ENCODE data around the gene DUSP18. TPM values are rescaled to one million over a fixed set of nuclear protein-coding genes. Genes with fewer than 3 reads are reported as not detected.

DUSP18 gene
- total RNA-seq, 1 donor from 2014 or later: 8.6 TPM

DNA sequence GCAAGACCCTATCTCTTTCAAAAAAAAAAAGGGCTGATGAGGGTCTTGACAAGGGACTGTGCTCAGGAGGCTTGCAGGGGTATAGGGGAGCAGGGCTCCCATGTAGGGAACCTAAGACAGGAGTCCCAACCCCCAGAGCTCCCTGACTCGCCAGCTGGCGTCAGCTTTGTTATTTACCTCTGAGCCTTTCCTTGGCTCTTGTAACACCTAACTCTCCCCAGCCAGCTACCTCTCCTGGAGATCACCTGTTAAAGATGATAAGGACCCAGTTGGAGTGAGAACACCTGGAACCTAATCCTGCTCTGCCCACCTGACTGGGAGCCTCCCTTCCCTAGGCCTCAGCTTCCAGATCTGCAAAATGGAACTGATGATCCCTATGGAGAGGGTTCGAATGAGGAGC, 18.9 kb downstream of the DUSP18 start:
- Histone ChIP-seq H3K4me2 (ENCODE audit: low read length) (peak overlapping the region; percentile 15), H3K36me3 (ENCODE audit: insufficient read depth, low read length) (no peaks in the 10 kb centered on the region), H2AFZ (ENCODE audit: low read depth, low read length) (no peak overlapping the region), H3K27ac (ENCODE audit: low read depth, low read length) (peak overlapping the region; percentile 19), H3K9me3 (ENCODE audit: insufficient read depth, low read depth, low read length) (no peaks in the 10 kb centered on the region), H3K9ac (ENCODE audit: low read length) (no peak overlapping the region), H3K27me3 (ENCODE audit: insufficient read depth, low read length) (no peaks in the 10 kb centered on the region), H3K4me3 (ENCODE audit: insufficient read depth, low read depth, low read length) (no peak overlapping the region), H3K4me1 (ENCODE audit: insufficient read depth, low read length) (peaks cover 10% of the 10 kb centered on the region), H3K79me2 (ENCODE audit: insufficient read depth, low read length) (peaks cover 8% of the 10 kb centered on the region), H4K20me1 (ENCODE audit: insufficient read depth, low read length) (peaks cover under 1% of the 10 kb centered on the region)
- Mint-ChIP-seq H3K27me3 (ENCODE audit: low read depth, unreplicated experiment) (no peaks in the 10 kb centered on the region), H3K36me3 (ENCODE audit: low read depth, unreplicated experiment) (peaks cover 6% of the 10 kb centered on the region), H3K27ac (ENCODE audit: unreplicated experiment) (no peak overlapping the region), H3K4me1 (ENCODE audit: low read depth, unreplicated experiment) (no peaks in the 10 kb centered on the region), H3K9me3 (ENCODE audit: unreplicated experiment) (no peaks in the 10 kb centered on the region), H3K4me3 (ENCODE audit: unreplicated experiment) (no peak overlapping the region)
- FAIRE-seq (no peak), DNase-seq (ENCODE audit: low read depth) (no peak)
- TF ChIP-seq EZH2 (IDR thresholded peaks at IDR 0.05; ENCODE audit: insufficient read depth, low read length): no peak
- TF ChIP-seq, protein P1, sequence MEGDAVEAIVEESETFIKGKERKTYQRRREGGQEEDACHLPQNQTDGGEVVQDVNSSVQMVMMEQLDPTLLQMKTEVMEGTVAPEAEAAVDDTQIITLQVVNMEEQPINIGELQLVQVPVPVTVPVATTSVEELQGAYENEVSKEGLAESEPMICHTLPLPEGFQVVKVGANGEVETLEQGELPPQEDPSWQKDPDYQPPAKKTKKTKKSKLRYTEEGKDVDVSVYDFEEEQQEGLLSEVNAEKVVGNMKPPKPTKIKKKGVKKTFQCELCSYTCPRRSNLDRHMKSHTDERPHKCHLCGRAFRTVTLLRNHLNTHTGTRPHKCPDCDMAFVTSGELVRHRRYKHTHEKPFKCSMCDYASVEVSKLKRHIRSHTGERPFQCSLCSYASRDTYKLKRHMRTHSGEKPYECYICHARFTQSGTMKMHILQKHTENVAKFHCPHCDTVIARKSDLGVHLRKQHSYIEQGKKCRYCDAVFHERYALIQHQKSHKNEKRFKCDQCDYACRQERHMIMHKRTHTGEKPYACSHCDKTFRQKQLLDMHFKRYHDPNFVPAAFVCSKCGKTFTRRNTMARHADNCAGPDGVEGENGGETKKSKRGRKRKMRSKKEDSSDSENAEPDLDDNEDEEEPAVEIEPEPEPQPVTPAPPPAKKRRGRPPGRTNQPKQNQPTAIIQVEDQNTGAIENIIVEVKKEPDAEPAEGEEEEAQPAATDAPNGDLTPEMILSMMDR (IDR thresholded peaks at IDR 0.05; ENCODE audit: insufficient read depth, low read depth, low read length): no peak

DNA sequence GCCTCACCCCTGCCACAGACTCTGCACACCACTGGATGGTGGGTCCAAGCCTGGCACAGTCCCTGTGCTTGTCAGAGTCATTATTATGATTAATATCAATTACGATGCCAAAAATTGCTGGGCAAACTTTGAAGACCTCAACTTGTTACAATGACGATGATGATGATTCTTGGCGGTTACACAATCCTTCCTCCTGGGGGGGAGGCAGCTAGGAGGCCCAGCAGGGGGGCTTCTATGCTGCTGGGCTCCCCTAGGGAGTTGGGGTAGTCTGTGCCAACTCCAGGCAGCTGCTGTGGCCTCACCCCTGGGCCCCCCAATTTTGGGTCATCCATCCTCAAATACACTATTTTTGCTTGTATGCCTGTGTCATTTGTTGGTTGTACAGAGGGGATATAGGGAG, 20.1 kb downstream of the DUSP18 start:
- H3K4me1 Mint-ChIP-seq (ENCODE audit: low read depth, unreplicated experiment): no peaks in the 10 kb centered on the region
- no peaks in the 10 kb centered on the region for H3K9me3 ChIP-seq (ENCODE audit: insufficient read depth, low read depth, low read length)
- TF ChIP-seq EZH2 (IDR thresholded peaks at IDR 0.05; ENCODE audit: insufficient read depth, low read length): no peak
- TF ChIP-seq, protein P1 (IDR thresholded peaks at IDR 0.05; ENCODE audit: insufficient read depth, low read depth, low read length): no peak
- H3K79me2 ChIP-seq (ENCODE audit: insufficient read depth, low read length): peaks cover 17% of the 10 kb centered on the region
- H3K4me3 ChIP-seq (ENCODE audit: insufficient read depth, low read depth, low read length): no peak overlapping the region
- no peak overlapping the region for H3K4me3 Mint-ChIP-seq (ENCODE audit: unreplicated experiment)
- H2AFZ ChIP-seq (ENCODE audit: low read depth, low read length): no peak overlapping the region
- no peaks in the 10 kb centered on the region for H3K9me3 Mint-ChIP-seq (ENCODE audit: unreplicated experiment)
- no peaks in the 10 kb centered on the region for H3K27me3 ChIP-seq (ENCODE audit: insufficient read depth, low read length)
- DNase-seq (ENCODE audit: low read depth): no peak
- peaks cover 14% of the 10 kb centered on the region for H3K4me1 ChIP-seq (ENCODE audit: insufficient read depth, low read length)
- peaks cover 8% of the 10 kb centered on the region for H4K20me1 ChIP-seq (ENCODE audit: insufficient read depth, low read length)
- no peak overlapping the region for H3K27ac ChIP-seq (ENCODE audit: low read depth, low read length)
- peaks cover 6% of the 10 kb centered on the region for H3K36me3 Mint-ChIP-seq (ENCODE audit: low read depth, unreplicated experiment)
- no peak for FAIRE-seq
- no peak overlapping the region for H3K9ac ChIP-seq (ENCODE audit: low read length)
- H3K36me3 ChIP-seq (ENCODE audit: insufficient read depth, low read length): no peaks in the 10 kb centered on the region
- H3K4me2 ChIP-seq (ENCODE audit: low read length): no peak overlapping the region
- H3K27me3 Mint-ChIP-seq (ENCODE audit: low read depth, unreplicated experiment): peaks cover 2% of the 10 kb centered on the region
- no peak overlapping the region for H3K27ac Mint-ChIP-seq (ENCODE audit: unreplicated experiment)

DNA sequence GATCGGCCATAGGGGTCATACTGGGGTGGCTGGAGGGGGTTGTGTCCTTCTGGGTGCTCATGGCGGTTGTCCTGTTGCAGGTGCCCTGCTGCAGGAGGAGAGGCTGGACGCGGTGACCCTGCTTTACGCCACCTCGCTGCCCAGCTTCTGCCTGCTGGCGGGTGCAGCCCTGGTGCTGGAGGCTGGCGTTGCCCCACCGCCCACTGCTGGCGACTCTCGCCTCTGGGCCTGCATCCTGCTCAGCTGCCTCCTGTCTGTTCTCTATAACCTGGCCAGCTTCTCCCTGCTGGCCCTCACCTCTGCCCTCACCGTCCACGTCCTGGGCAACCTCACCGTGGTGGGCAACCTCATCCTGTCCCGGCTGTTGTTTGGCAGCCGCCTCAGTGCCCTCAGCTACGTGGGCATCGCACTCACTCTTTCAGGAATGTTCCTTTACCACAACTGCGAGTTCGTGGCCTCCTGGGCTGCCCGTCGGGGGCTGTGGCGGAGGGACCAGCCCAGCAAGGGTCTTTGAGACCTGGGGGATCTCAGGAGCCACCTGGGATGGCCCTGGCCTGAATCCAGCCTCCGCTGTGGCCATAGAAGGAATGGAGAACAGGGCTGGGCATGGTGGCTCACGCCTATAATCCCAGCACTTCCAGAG, 21.0 kb downstream of the DUSP18 start:
- DNase-seq (ENCODE audit: low read depth): no peak
- TF ChIP-seq, protein P1 (IDR thresholded peaks at IDR 0.05; ENCODE audit: insufficient read depth, low read depth, low read length): no peak
- TF ChIP-seq EZH2 (IDR thresholded peaks at IDR 0.05; ENCODE audit: insufficient read depth, low read length): no peak
- peaks cover 4% of the 10 kb centered on the region for H3K27me3 Mint-ChIP-seq (ENCODE audit: low read depth, unreplicated experiment)
- no peak overlapping the region for H3K4me2 ChIP-seq (ENCODE audit: low read length)
- H3K4me1 ChIP-seq (ENCODE audit: insufficient read depth, low read length): peaks cover 14% of the 10 kb centered on the region
- no peaks in the 10 kb centered on the region for H3K9me3 Mint-ChIP-seq (ENCODE audit: unreplicated experiment)
- H3K27ac Mint-ChIP-seq (ENCODE audit: unreplicated experiment): no peak overlapping the region
- H3K27me3 ChIP-seq (ENCODE audit: insufficient read depth, low read length): no peaks in the 10 kb centered on the region
- H3K4me1 Mint-ChIP-seq (ENCODE audit: low read depth, unreplicated experiment): no peaks in the 10 kb centered on the region
- peaks cover 8% of the 10 kb centered on the region for H4K20me1 ChIP-seq (ENCODE audit: insufficient read depth, low read length)
- no peak overlapping the region for H3K4me3 ChIP-seq (ENCODE audit: insufficient read depth, low read depth, low read length)
- H3K9me3 ChIP-seq (ENCODE audit: insufficient read depth, low read depth, low read length): no peaks in the 10 kb centered on the region
- no peaks in the 10 kb centered on the region for H3K36me3 ChIP-seq (ENCODE audit: insufficient read depth, low read length)
- H3K4me3 Mint-ChIP-seq (ENCODE audit: unreplicated experiment): no peak overlapping the region
- FAIRE-seq: no peak
- H3K27ac ChIP-seq (ENCODE audit: low read depth, low read length): no peak overlapping the region
- H3K79me2 ChIP-seq (ENCODE audit: insufficient read depth, low read length): peaks cover 17% of the 10 kb centered on the region
- peaks cover 5% of the 10 kb centered on the region for H3K36me3 Mint-ChIP-seq (ENCODE audit: low read depth, unreplicated experiment)
- H3K9ac ChIP-seq (ENCODE audit: low read length): no peak overlapping the region
- H2AFZ ChIP-seq (ENCODE audit: low read depth, low read length): no peak overlapping the region
